HG03135 (cell line): ENCODE results near the gene CCIN.
"Not testable (repeated sequence)": the region's sequence is repeated elsewhere in the genome, so short reads cannot be mapped to it uniquely, and the experiment has no call there.

Source experiments
- ATAC-seq: cut with Tn5 transposase; IDR thresholded peaks from one replicate; pipeline ENCODE4 v1.9.1; 2021; ENCODE audit warnings: mild to moderate bottlenecking, moderate library complexity; ENCODE audit not compliant: unreplicated experiment

Gene CCIN

GRCh38 chr9:36158122-36158521 is 11.1 kb upstream of the CCIN start:
- ATAC-seq: no peak

GRCh38 chr9:36158917-36159316 is 10.3 kb upstream of the CCIN start:
- ATAC-seq: no peak

- not testable (repeated sequence) for ATAC-seq
Measured at GRCh38 chr9:36159509-36159908, 9.7 kb upstream of the CCIN start.

- not testable (repeated sequence) for ATAC-seq
Measured at GRCh38 chr9:36160126-36160525, 9.1 kb upstream of the CCIN start.

GRCh38 chr9:36161187-36161586 is 8.0 kb upstream of the CCIN start:
- no peak for ATAC-seq

- ATAC-seq: no peak
Measured at GRCh38 chr9:36162211-36162738, 6.9 kb upstream of the CCIN start.

GRCh38 chr9:36163049-36163785 is 6.0 kb upstream of the CCIN start:
- ATAC-seq: no peak

- no peak for ATAC-seq
Measured at GRCh38 chr9:36163786-36164170, 5.4 kb upstream of the CCIN start.

- no peak for ATAC-seq
Measured at GRCh38 chr9:36164372-36164771, 4.8 kb upstream of the CCIN start.

- ATAC-seq: no peak
Measured at GRCh38 chr9:36164989-36165388, 4.2 kb upstream of the CCIN start.

GRCh38 chr9:36165826-36166167 is 3.4 kb upstream of the CCIN start:
- ATAC-seq: no peak

- ATAC-seq: no peak
Measured at GRCh38 chr9:36166168-36166927, 2.8 kb upstream of the CCIN start.

GRCh38 chr9:36169708-36170107 is 520 bp downstream of the CCIN start:
- no peak for ATAC-seq

- ATAC-seq: no peak
Measured at GRCh38 chr9:36170531-36170930, 1.3 kb downstream of the CCIN start.

- ATAC-seq: no peak
Measured at GRCh38 chr9:36173861-36174260, 4.7 kb downstream of the CCIN start.

- no peak for ATAC-seq
Measured at GRCh38 chr9:36174271-36174670, 5.1 kb downstream of the CCIN start.

- ATAC-seq: no peak
Measured at GRCh38 chr9:36174731-36175130, 5.5 kb downstream of the CCIN start.

GRCh38 chr9:36175209-36175608 is 6.0 kb downstream of the CCIN start:
- ATAC-seq: not testable (repeated sequence)

GRCh38 chr9:36176496-36176895 is 7.3 kb downstream of the CCIN start:
- not testable (repeated sequence) for ATAC-seq

- ATAC-seq: no peak
Measured at GRCh38 chr9:36177571-36177970, 8.4 kb downstream of the CCIN start.

- ATAC-seq: not testable (repeated sequence)
Measured at GRCh38 chr9:36180243-36180642, 11.1 kb downstream of the CCIN start.

GRCh38 chr9:36187414-36187813 is 18.2 kb downstream of the CCIN start:
- no peak for ATAC-seq
